Measurements from ENCODE around the gene POFUT2. TPM values are rescaled to one million over a fixed set of nuclear protein-coding genes. Genes with fewer than 3 reads are reported as not detected.

The POFUT2 gene
- total RNA-seq, 4 donors from 2014 or later: 7.9 to 11.4 (median 9.4) TPM

DNA sequence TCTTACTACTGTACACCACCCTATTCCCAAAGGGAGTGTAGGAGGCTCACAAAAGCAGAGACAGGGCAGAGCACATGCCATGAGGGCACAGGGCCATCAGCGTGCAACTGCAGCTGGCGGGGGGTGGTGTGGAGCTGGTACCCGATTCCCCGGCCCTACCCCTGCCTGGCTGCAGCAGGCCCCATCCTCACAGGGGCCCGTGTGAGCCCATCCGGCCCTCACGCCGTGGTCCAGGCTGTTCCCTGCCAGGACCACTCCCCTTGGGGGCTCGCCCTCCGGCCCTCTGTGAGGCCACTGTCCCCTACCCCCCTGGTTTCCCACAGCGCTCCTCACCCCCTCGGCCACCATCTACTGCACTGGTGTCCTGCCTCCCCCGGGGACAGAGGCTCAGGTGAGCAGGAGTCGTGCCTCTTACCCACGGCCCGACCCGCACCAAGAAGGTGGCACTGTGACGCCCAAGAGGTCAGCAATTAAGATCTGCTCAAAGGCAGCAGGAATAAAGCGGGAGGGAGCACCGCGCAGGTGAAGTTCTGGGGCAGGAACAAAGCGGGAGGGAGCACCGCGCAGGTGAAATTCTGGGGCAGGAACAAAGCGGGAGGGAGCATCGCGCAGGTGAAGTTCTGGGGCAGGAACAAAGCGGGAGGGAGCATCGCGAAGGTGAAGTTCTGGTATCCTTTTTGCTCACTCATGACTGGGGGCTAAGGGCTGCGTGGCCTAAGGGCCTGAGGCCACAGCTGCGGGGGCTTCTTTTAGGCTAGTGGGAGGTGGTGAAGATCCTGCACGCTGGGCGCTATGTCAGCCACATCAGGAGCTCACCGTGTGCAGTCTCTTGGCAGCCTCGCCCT lies 3.9 kb downstream of the POFUT2 start:
- Histone ChIP-seq H3K27me3 (no peaks in the 10 kb centered on the region), H3K27ac (no peak overlapping the region), H3K4me3 (no peak overlapping the region), H3K4me1 (peaks cover 12 to 21% (median 14%) of the 10 kb centered on the region in 3 donors), H3K9me3 (no peaks in the 10 kb centered on the region), H3K36me3 (peaks cover 14 to 72% (median 35%) of the 10 kb centered on the region in 3 donors)
- TF ChIP-seq, protein P1, sequence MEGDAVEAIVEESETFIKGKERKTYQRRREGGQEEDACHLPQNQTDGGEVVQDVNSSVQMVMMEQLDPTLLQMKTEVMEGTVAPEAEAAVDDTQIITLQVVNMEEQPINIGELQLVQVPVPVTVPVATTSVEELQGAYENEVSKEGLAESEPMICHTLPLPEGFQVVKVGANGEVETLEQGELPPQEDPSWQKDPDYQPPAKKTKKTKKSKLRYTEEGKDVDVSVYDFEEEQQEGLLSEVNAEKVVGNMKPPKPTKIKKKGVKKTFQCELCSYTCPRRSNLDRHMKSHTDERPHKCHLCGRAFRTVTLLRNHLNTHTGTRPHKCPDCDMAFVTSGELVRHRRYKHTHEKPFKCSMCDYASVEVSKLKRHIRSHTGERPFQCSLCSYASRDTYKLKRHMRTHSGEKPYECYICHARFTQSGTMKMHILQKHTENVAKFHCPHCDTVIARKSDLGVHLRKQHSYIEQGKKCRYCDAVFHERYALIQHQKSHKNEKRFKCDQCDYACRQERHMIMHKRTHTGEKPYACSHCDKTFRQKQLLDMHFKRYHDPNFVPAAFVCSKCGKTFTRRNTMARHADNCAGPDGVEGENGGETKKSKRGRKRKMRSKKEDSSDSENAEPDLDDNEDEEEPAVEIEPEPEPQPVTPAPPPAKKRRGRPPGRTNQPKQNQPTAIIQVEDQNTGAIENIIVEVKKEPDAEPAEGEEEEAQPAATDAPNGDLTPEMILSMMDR (IDR thresholded peaks at IDR 0.05): no peak
- no peak for TF ChIP-seq POLR2A (IDR thresholded peaks at IDR 0.05)
- no peak for DNase-seq
- intact Hi-C loops (cut with DNase I): loop anchor here (10.0 kb wide), 1 partner anchor 139 kb away; no protein-coding TSS in a partner anchor
- 94 to 96% methylated on average over 20 to 25 of the region's 36 CpGs for whole genome bisulfite sequencing, 2 donors

DNA sequence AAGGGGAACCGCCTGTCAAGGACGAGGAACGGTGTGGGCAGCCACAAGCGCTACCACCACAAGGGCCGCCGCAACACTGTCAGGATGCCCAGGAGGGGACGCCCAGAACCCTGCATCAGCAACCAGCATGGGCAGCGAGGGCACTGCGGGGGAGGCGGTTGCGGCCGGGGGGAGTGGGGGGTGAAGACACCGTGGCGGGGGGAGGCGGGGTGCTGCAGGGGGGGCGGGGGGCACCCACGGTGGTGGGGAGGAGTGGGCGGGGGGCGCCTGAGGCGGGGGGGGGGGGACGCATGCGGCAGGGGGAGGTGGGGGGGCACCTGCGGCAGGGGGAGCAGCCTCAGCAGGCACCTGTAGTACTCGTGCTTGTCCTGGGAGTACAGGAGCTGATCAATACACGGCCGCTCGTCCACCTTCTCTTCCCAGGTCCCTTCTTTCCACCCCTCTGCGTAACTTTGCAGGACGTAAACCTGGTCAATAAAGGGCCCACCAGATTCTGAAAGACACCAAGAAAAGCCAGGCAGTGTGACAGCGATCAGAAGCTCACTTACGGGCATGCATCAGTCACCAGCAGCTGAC lies 4.6 kb downstream of the POFUT2 start:
- Histone ChIP-seq H3K4me3 (no peak overlapping the region), H3K36me3 (peaks cover 14 to 79% (median 39%) of the 10 kb centered on the region in 3 donors), H3K4me1 (peaks cover 7 to 14% (median 8%) of the 10 kb centered on the region in 3 donors), H3K27me3 (no peaks in the 10 kb centered on the region), H3K27ac (no peak overlapping the region), H3K9me3 (no peaks in the 10 kb centered on the region)
- intact Hi-C loops (cut with DNase I): loop anchor here (10.0 kb wide), 1 partner anchor 138 kb away; no protein-coding TSS in a partner anchor
- 87 to 100% methylated on average over 3 to 11 of the region's 31 CpGs for WGBS, 2 donors
- TF ChIP-seq POLR2A (IDR thresholded peaks at IDR 0.05): no peak
- TF ChIP-seq, protein P1 (IDR thresholded peaks at IDR 0.05): no peak
- no peak for DNase-seq

DNA sequence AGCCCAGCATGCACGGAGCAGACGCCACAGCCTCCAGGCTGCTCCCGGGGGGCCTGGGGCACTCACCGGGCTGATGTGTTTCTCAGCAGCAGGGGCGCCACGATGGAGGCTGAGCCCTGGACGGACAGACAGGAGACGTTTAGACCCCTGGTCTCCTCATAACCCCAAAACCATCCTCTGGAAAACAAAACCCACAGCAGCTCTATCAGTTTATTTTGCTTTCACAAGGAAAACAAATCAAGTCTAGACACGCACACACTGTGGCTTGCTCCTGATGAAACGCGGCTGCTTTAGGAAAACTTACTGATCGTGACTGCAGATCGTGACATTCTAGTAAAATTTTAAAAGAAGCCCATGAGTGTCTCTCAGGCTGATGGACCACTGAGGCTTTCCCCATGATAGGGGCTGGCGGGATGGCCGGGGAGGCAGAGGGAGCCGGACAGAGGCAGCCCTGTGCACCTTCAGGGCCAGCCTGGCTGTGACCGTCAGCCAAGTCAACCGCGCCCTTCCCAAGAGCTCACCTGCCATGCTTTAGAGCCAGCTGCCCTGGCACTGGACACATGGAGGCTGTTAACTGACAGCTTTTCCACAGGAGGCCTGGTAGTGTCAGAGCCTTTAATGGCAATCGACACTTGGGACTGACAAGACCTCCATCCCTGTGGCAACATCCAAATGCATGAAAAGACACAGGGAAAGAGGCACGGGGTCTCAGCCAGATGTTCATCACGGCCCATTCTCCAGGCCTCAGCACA lies 5.2 kb downstream of the POFUT2 start:
- Histone ChIP-seq H3K4me1 (peaks cover 7 to 13% (median 8%) of the 10 kb centered on the region in 3 donors), H3K27ac (no peak overlapping the region), H3K27me3 (no peaks in the 10 kb centered on the region), H3K36me3 (peaks cover 14 to 85% (median 44%) of the 10 kb centered on the region in 3 donors), H3K9me3 (no peaks in the 10 kb centered on the region), H3K4me3 (no peak overlapping the region)
- intact Hi-C loops (cut with DNase I): loop anchor here (10.0 kb wide), 1 partner anchor 138 kb away; no protein-coding TSS in a partner anchor
- WGBS, 2 donors: 80 to 86% methylated on average over 11 to 14 of the region's 22 CpGs
- TF ChIP-seq, protein P1 (IDR thresholded peaks at IDR 0.05): no peak
- TF ChIP-seq POLR2A (IDR thresholded peaks at IDR 0.05): no peak
- no peak for DNase-seq

DNA sequence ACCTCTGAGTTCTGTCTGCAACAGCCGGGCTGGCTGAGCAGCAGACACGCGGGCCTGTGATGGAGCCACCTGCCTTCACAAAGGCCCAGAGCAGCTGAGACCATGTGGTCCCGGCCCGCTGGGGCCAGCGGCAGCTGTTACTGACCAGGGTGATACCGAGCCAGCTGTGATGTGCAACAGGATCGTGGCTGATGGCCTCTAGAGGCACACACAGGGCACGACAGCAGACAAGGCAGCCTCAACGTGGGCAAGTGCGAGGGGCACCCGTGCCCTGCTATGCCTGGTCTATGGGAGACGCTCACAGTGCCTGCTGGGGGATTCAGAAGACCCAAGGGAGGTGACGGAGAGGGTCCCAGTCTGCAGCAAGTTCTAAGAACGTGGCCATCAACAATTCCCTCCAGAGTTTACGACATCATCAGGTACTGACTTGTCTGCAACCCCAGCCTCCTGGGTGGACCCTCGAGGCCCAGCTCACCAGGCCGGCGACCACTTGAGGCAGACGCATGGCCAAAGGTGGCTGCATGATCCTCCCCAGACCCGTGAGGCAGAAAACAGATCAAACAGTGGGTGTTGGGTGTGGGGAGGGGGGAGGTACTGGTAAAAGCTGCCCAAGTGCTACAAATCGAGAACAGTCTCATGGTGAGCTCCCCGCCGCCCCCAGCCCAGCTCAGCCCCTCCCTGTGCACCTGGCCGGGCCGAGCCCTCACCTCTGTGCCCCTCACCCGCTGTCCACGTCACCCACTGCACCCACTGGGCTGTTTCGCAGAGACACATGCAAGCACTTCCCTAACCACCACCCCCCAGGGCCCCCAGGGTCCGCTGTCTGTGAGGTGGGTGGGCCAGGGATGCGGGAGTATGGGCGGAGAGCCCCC lies 6.0 kb downstream of the POFUT2 start:
- Histone ChIP-seq H3K27me3 (no peaks in the 10 kb centered on the region), H3K4me1 (peaks cover 2 to 5% (median 4%) of the 10 kb centered on the region in 3 donors), H3K27ac (no peak overlapping the region), H3K4me3 (no peak overlapping the region), H3K36me3 (peaks cover 14 to 94% (median 52%) of the 10 kb centered on the region in 3 donors), H3K9me3 (no peaks in the 10 kb centered on the region)
- TF ChIP-seq POLR2A (IDR thresholded peaks at IDR 0.05): no peak
- TF ChIP-seq, protein P1 (IDR thresholded peaks at IDR 0.05): no peak
- WGBS, 2 donors: 95 to 97% methylated on average over 16 to 20 of the region's 32 CpGs
- intact Hi-C loops (cut with DNase I): loop anchor here (10.0 kb wide), 1 partner anchor 137 kb away; no protein-coding TSS in a partner anchor
- DNase-seq: no peak
